Measurements from ENCODE around the gene RHOB.

GRCh38 chr2:20470211-20470610, 23.3 kb downstream of the RHOB start:
- TF ChIP-seq, protein P1, sequence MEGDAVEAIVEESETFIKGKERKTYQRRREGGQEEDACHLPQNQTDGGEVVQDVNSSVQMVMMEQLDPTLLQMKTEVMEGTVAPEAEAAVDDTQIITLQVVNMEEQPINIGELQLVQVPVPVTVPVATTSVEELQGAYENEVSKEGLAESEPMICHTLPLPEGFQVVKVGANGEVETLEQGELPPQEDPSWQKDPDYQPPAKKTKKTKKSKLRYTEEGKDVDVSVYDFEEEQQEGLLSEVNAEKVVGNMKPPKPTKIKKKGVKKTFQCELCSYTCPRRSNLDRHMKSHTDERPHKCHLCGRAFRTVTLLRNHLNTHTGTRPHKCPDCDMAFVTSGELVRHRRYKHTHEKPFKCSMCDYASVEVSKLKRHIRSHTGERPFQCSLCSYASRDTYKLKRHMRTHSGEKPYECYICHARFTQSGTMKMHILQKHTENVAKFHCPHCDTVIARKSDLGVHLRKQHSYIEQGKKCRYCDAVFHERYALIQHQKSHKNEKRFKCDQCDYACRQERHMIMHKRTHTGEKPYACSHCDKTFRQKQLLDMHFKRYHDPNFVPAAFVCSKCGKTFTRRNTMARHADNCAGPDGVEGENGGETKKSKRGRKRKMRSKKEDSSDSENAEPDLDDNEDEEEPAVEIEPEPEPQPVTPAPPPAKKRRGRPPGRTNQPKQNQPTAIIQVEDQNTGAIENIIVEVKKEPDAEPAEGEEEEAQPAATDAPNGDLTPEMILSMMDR (IDR thresholded peaks at IDR 0.05): no peak
- no peak for TF ChIP-seq POLR2A (IDR thresholded peaks at IDR 0.05)

Measured in tibial nerve (tissue), 3 donors.